ENCODE data around the gene NRXN3. TPM values are rescaled to one million over a fixed set of nuclear protein-coding genes. Genes with fewer than 3 reads are reported as not detected.
A peak's percentile ranks its signal among the peaks of the same experiment; 100 is the strongest.
"Not testable (repeated sequence)": the region's sequence is repeated elsewhere in the genome, so short reads cannot be mapped to it uniquely, and the experiment has no call there.

NRXN3 gene
- polyA plus RNA-seq, 1 donor, result 0.58 TPM

GRCh38 chr14:78486081-78486480, 315.9 kb downstream of the NRXN3 start:
- DNase-seq (ENCODE audit: low read depth), result no peak

DNA sequence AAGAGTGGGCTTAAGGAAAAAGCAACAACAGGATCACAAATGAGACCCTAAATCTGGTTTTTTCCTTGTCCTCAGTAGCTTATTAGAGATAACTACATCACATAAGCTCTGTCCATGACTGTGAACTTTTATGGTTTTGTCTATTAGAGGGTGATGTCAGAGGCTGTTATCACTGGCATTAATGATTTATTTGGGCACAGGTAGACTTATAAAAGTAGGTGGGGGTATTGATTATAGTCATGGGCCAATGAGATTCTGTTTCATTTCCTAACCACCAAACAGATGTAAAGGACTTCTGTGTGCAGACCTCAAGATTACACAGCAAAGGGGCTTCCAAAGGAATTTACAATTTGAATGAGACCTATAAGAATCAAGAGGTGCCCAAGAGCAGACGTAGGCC, 316.4 kb downstream of the NRXN3 start:
- DNase-seq (ENCODE audit: low read depth), result no peak

DNA sequence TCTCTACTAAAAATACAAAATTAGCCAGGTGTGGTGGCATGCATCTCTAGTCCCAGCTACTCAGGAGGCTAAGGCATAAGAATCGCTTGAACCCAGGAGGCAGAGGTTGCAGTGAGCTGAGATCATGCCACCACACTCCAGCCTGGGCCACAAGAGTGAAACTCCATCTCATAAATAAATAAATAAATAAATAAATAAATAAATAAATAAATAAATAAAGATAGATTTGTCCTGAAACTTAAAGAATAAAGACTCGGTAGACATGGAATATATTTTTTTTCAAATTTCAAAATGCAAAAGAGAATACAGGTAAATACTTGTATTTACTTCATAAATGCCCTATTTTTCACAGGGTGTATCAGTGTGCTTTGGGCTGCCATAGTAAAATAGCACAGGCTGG, 317.4 kb downstream of the NRXN3 start:
- DNase-seq (ENCODE audit: low read depth), result not testable (repeated sequence)

GRCh38 chr14:78488938-78489337, 318.8 kb downstream of the NRXN3 start:
- DNase-seq (ENCODE audit: low read depth), result no peak

- no peak for DNase-seq (ENCODE audit: low read depth)
Observed at GRCh38 chr14:78491048-78491447, 320.9 kb downstream of the NRXN3 start.

- DNase-seq (ENCODE audit: low read depth), result no peak
Observed at GRCh38 chr14:78498062-78498595, 328.0 kb downstream of the NRXN3 start.

GRCh38 chr14:78501909-78502308, 331.7 kb downstream of the NRXN3 start:
- DNase-seq (ENCODE audit: low read depth), result no peak

GRCh38 chr14:78508023-78508422, 337.9 kb downstream of the NRXN3 start:
- DNase-seq (ENCODE audit: low read depth), result no peak

DNA sequence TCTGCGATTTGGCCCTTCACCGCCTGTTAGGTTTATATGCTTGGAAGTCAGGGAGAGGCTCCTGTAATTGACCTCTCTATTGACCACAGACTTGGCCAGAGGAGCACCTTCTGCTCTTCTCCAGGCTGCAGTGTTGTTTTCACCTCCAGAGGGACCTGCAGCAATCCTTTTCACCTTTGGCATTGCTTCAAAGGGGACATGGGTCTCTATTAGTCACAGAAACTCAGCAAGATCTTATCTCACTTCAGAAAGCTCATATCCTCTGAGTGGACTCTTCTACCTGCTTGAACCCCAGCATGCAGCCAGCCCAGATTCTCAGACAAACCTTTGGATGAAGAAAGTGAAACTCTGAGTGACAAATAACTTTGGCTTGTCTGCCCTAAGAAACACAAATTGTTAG, 339.3 kb downstream of the NRXN3 start:
- DNase-seq (ENCODE audit: low read depth), result no peak

- DNase-seq (ENCODE audit: low read depth), result no peak
Observed at GRCh38 chr14:78512021-78512420, 341.8 kb downstream of the NRXN3 start.

DNA sequence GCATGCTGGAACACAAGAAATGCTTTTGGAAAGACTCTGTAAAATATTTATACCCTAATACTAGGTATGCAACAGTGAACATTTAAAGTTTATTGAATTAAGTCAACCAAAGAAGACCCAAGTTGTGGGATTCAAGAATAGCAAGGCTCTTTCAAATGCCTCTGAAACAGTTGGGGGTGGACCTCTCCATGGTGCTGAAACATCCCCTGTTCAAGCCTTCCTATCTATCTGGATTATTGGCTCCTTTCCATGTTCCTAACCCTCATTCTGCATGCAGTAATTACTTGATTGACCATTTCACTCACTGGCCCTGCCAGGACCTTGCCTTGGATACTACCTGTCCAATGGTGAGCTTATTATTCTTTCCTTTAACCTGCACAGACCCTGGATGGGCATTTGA, 349.7 kb downstream of the NRXN3 start:
- DNase-seq (ENCODE audit: low read depth), result peak; percentile 4

DNA sequence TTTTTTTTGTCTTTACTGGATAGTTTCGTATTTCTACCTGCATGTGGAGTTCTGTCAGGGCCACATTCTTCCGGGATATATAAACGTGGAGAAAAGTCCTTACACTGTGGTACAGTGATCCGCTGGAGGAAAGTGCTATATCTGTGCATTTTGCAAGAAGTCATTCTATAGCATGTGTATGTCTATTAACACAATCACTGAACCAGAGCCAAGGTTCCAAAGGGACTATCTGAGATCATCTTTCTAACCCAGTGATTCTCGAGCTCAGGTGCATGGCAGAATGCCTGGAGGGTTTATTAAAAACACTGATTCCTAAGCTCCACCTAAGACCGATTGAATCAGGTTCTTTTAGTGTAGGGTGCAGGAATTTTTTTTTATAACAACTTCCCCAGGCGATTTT, 354.0 kb downstream of the NRXN3 start:
- DNase-seq (ENCODE audit: low read depth), result no peak

GRCh38 chr14:78524766-78525165, 354.6 kb downstream of the NRXN3 start:
- no peak for DNase-seq (ENCODE audit: low read depth)

DNA sequence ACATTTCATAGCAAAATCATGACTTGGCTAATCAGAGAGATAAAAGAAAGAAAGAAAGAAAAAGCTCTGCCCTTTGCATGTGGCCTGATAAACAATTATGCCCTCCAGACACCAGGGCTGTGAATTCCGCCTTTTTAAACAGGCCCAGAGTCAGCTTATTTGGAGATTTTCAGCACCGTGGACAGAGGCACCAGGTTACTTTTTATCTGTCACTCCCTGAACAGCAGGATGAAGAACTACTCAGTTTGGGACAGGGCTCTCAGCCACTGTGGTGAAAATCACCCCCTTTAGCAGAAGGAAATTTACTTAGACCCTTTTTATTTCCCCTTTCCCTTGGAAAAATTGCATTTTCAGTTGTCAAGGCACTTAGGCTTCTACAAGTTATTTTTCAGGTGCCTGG, 359.9 kb downstream of the NRXN3 start:
- DNase-seq (ENCODE audit: low read depth), result no peak

GRCh38 chr14:78534141-78534540, 364.0 kb downstream of the NRXN3 start:
- no peak for DNase-seq (ENCODE audit: low read depth)

GRCh38 chr14:78535041-78535440, 364.9 kb downstream of the NRXN3 start:
- no peak for DNase-seq (ENCODE audit: low read depth)

DNA sequence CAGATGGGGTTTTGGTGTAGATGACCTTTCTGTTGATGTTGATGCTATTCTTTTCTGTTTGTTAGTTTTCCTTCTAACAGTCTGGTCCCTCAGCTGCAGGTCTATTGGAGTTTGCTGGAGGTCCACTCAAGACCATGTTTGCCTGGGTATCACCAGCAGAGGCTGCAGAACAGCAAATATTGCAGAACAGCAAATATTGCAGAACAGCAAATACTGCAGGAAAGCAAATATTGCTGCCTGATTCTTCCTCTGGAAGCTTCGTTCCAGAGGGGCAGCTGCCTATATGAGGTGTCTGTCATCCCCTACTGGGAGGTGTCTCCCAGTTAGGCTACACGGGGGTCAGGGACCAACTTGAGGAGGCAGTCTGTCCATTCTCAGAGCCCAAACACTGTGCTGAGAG, 371.6 kb downstream of the NRXN3 start:
- DNase-seq (ENCODE audit: low read depth), result not testable (repeated sequence)

- no peak for DNase-seq (ENCODE audit: low read depth)
Observed at GRCh38 chr14:78543433-78543832, 373.3 kb downstream of the NRXN3 start.

- DNase-seq (ENCODE audit: low read depth), result no peak
Observed at GRCh38 chr14:78561074-78561473, 390.9 kb downstream of the NRXN3 start.

DNA sequence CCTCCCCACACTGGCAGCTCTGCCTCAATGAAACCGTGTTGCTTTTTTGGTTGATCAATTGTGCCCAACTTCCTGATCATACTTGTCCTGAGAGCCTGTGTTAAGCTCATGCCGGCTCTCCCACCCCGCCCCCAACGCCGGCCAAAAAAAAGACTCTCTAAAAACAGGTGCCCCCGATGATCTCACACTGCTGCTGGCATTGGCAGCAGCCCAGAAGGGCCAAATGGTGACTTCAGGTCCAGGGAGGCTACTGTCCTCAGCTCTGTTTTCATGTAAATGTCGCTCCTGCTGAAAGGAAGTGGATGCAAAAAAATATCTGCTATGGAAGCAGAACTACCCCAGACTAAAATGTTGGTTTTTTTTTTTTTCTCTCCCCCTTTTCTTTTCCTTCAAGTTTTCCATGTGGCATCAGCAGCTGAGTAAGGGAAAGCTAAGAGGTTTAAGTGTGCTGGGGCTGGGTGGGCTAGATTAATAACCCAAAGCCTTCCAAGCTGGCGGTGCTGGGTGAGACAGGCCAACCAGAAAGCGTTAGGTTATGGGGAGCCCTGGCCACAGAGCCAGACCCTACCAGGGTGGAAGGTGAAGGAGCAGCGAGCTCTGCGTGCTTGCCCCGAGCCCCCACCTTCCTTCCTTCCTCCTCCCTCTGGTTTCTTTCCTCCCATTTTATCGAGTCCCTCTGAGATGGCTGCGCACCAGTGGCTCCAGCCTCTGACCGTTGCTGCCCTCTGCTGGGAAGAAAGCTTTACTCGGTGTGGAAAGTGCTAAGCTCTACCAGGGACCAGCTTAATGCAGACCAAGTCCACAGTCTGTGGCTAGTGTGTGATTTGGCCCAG, 396.1 kb downstream of the NRXN3 start:
- peak; percentile 8 for DNase-seq (ENCODE audit: low read depth)

DNA sequence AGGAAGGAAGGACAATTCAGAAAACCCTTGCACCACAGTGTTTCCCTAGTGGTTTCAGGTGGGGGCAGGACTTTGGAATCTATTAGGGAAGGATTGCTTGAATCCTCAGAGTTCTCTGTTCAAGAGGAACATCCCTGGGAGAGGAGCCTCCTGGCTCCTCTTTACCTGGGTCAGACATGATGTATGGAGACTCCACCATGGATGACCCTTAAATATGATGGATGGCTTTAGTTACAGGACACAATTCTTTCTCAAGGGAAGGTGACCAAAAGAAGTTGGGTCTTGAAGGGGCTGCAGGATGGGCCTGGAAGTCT, 396.6 kb downstream of the NRXN3 start:
- DNase-seq (ENCODE audit: low read depth), result no peak

DNA sequence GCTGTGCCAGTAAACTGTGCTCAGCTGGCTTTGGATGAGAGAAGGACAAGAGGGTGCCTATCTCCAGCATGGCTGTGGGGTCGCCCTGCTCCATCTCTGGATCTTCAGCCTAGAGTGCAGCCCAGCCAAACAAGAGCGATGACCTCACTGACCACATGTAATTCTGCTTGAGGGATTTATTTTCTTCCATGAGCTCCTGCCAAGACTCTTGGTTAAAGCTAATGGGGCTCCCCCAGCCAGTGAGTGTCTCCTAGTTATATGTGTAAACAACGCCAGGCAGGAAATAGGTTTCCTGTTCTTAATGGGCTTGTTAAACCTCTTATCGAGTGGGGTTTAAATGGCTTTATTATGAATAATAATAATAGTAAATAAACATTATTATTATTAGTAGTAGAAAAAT, 397.2 kb downstream of the NRXN3 start:
- DNase-seq (ENCODE audit: low read depth), result no peak

DNA sequence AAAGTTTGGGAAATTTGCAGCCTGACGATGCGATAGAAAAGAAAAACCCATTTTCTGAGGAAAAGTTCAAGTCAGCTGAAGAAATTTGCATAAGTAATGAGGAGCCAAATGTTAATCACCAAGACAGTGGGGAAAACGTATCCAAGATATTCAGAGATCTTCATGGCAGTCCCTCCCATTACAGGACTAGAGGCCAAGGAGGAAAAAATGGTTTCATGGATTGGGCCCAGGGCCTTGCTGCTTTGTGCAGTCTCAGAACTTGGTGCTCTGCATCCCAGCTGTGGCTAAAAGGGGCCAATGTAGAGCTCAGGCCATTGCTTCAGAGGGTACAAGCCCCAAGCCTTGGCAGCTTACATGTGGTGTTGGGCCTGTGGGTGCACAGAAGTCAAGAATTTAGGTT, 403.6 kb downstream of the NRXN3 start:
- DNase-seq (ENCODE audit: low read depth), result not testable (repeated sequence)
